GM08714 (cell line): Measurements from ENCODE around the gene RYR1.

Experiments used
- H3K4me3 ChIP-seq: fragments of 200-500 bp; sonication (Bioruptor generic); 2 replicates; pipeline ENCODE4 v1.5.1; 2014; ENCODE audit warnings: mild to moderate bottlenecking, low read length, inconsistent platforms
- ZNF274 ChIP-seq: IDR thresholded peaks from 2 replicates; pipeline ENCODE4 v1.6.1; 2012; ENCODE audit warnings: mild to moderate bottlenecking, low read depth, low read length

RYR1 gene

DNA sequence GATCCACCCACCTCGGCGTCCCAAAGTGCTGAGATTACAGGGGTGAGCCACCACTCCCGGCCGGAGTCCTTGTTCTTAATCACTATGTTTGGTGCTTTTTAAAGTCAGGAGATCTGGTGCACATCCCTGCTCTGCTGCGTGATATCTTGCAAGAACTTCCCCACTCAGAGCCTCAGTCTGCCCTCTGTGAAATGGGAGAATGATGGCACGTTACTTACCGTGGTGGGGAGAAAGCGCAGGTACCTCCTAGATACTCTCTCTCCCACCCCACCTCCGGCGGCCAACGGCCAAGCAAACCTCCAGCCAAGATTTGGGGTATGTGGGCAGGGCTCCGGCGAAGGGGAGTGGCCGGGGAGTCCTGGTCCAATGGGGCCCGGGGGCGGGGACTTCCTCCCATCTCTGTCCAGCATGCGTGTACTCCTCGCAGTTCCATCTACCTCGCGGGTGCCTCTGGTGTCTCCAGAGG lies at the start of gene RYR1:
Gene RYR1, plus strand, starts transcription at position 424 of the 466 bp plus-strand sequence. CDS start 139 bp downstream, outside the sequence.
- H3K4me3 ChIP-seq = no peak within 1 kb of the TSS
- no peak for TF ChIP-seq ZNF274

DNA sequence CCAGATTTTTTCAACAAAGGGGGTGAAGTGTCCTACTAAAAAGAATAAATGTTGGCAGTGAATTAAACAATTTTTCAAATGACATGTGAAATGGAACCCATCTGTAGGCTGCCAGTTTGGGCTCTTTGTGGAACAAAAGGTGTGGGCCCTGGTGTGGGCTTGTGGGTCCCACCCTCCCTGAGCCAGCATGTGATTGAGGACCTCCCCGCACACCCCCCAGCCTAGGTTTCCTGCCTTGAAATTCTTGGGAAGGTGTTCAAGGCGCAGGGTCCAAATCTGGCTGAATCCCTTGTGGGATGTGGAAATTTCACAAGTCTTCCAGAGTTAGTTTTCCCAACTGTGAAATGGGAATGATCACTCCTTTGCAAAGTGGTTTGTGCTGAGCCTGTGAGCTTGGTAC lies 49.7 kb upstream of the RYR1 start:
- TF ChIP-seq ZNF274 = no peak
- H3K4me3 ChIP-seq = no peak overlapping the region

DNA sequence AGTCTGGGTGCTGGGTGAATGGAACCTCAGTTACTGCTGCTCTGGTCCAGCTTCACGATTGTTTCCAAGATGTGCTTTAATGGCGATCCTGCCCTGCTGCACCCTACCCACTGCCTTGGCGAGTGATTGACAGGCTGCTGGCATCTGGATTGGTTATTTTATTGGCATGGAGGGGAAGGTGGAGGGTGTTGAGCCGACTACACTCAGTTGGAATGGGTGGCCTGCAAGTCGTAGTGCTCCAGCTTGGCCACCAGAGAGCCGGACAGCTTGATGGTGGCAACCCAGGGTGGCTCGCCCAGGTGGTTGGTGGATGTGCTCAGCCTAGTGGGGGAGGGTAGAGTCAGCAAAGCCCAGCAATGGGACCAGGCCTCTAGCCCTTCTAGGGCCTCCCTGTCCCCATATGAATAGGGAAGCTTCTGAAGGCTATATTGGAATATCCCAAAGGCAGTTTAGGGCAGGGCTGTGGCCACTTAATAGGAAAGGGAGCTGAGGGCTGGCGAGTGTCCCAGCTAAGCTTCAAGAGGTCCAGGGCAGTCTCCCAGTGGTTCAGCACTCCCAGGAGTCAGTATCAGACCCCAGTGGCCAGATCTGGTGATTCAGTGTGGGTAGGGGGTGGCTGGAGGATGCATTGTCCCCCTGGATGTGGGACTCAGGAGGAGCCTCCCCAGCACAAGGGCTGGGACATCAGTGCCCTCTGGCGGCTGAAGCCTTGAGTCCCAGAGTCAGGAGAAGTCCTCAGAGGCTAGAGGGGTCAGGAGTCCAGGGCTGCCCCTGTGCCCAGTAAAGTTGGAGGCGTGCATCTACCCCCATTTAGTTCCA lies 49.1 kb upstream of the RYR1 start:
- no peak for TF ChIP-seq ZNF274
- no peak overlapping the region for H3K4me3 ChIP-seq

DNA sequence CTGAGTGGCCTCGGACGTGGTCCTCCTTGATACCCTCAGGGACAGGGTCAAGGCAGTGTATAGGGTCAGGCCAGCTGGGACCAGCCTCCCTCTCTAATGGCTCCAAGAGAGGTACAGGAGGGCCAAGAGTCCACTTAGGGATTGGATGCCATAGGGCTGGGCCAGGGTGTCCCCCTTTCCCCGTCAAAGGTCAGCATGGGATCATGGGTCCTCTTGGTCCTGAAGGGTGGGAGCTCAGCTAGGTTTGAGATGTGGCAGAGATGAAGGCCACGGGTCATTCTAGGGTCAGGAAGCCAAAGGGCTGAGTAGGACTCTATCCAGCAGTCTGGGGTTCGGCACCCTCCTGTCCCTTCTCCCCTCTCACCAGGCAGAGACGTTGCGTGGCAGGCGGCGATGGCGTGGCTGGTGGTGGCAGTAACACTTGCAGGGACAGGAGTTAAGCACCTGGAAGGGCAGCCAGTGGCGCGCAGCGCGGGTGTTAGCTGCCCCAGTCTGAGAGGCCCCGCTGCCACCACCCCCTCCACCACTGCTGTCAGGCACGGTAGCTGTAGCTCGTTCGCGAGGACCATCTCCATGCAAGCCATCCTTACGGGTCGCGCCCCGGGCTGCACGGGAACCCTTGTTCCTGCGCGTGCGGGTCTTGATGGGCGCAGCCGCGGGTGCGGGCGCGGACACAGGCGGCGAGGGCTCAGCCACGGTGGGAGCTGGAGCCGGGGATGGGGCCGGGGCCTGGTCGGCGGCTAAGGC lies 48.3 kb upstream of the RYR1 start:
- TF ChIP-seq ZNF274 = no peak
- no peak overlapping the region for H3K4me3 ChIP-seq

DNA sequence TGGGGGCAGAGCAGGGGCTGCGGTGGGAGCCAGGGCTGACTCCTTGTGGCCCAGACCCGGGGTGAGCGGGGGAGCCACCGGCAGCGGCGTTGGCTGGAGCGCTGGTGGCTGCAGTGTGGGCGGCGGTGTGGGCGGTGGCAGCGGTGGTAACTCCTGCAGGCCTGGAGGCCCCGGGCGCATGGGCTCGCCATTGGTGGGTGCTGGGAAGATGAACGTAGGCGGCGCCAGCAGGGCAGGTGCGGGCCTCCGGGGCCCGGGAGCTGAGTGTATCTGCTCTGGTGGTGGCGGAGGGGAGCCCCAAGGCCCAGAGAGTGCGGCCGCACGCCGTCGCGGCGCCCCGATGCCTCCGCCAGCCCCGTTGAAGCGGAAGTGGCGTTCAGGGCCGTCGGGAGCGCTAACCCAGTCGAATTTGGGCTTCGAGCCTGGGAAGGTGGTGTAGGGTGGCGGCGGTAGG lies 47.7 kb upstream of the RYR1 start:
- no peak overlapping the region for H3K4me3 ChIP-seq
- TF ChIP-seq ZNF274 = no peak

DNA sequence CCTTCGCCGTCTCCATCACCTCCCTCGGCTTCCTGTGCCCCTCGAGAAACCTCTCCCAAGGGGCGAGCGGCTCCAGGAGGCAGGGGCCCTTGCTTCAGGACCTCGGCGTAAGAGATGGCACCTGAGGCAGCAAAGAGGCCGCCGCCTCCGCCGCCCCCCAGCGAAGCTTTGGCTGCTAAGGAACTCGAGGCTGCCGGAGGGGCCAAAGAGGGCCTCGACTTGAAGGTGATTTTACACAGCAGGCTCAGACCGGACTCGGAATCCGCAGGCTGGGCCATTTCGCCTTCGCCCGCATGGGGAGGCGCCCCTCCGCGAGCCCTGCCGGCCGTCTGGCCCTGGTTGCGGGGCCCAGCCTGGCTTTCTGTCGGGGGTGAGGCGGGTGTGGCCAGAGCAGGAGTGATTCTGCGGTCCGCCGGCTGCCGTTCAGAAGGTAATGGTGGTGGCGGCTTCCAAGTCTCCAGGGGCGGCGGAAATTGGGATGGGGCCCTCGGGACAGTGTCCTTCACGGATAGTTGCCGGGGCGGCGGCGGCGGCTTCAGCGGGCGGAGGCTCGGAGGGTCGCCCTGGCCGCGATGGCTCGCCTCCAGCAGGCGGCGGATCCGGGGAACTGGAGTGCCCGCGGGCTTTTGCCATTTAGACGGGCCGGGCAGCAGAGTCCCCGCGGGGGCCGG lies 47.1 kb upstream of the RYR1 start:
- no peak overlapping the region for H3K4me3 ChIP-seq
- TF ChIP-seq ZNF274 = no peak

DNA sequence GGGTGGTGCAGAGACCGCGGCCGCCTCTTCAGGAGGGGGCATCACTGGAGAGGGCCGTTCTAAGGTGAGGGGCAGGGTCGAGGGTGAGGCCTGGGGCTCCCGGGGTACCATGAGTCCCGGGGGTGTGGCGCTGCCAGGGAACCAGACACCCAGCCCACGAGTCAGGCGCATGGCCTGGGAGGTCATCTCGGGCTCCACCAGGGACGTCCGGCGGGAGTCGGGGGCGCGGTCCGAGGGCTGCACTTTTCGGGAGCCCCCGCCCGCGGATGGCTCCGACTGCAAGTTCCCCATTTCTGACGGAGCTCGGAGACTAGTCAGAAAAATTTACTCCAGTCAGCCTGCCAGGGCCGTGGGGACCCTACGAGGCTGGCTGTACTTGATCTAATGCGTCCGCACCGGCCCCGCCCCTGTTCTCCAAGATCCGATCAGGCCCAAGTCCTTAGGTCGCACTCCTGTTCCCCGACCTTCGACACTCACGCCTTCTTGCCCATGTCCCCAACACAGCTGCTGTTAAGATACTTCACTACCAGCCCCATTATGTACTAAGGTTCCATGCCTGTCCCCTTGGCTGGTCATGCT lies 46.4 kb upstream of the RYR1 start:
- TF ChIP-seq ZNF274 = no peak
- H3K4me3 ChIP-seq = peak overlapping the region; percentile 53; the same call in 1 of the 2 replicates

DNA sequence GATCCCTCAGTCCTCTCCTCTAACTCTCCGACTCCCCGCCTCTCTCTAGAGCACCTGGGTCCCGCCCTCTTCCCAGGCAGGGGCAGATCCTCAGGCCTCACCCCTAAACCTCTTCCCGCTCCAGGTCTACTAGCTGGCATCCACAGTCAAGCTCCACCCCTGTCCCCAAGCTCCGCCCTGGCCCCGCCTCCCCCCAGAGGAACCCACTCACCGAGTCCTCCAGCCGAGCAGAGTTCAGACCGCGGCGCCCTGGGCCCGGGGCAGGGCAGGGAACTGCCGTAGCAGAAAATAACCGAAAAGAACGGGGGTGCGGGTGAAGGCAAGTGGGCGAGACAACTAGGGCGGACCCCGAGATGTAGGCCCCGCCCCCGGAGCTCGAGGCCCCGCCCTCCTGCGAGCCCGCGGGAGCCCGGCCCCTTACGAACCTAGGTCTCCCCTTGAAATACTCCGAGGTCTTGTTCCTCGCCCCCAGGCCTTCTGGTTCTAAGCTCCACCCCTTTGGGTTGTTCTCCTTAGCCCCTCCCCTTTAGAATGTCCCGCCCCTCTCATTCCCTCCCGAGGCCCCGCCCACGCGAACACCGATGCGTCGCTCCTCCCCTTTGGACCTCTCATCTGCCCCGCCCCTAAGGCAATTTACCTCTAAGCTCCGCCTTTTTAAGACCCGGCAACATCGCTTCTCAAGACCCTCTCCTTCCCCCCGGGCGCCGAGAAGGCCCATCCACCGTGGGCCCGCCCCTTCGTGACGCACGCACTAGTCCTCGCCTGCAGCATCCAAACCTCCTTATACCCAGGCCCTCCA lies 45.7 kb upstream of the RYR1 start, which contains the start of gene GGN:
Gene GGN, minus strand, starts transcription at position 485 of the 799 bp plus-strand sequence. CDS start 773 bp downstream, outside the sequence.
- peak within 1 kb of the TSS; percentile 53 for H3K4me3 ChIP-seq
- TF ChIP-seq ZNF274 = no peak

DNA sequence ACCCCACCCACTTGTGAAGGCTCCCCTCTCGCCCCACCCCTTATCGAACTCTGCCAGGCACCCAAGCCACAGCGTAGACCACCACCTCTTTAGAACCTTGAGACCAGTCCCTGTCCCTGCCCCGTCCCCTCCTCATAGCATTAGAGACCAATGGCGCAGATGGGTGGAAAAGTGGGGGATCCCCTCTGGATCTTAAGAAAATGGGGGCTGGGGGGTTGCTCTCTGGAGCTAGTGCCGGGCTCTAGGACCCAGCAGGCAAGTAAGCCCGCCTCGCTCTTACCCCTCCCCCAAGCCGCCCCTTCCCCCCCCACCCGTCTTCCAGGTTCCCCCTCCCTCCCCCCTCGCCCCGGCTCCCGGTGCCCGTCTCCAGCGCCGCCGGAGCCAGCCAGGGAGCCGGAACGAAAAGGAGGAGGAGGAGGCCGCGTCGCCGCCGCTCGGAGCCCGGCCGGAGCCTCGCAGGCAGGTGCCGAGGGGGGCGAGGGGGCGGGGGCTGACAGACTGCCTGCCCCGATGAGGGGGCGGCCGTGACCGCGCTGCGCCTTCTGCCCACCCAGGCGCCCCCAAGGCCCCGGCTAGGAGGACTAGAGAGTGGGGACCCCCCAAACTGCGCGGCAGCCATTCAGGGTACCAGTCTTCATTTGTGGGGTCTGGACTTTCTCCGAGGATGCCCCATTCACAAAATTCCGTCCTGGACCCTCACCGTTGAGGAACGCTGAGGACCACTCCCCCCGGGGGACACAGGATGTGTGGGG lies 45.0 kb upstream of the RYR1 start, which contains the start of gene SPRED3:
Gene SPRED3, plus strand, starts transcription at position 349 of the 752 bp plus-strand sequence. CDS start 1,606 bp downstream, outside the sequence.
- peak within 1 kb of the TSS; percentile 53 for H3K4me3 ChIP-seq
- TF ChIP-seq ZNF274 = no peak

DNA sequence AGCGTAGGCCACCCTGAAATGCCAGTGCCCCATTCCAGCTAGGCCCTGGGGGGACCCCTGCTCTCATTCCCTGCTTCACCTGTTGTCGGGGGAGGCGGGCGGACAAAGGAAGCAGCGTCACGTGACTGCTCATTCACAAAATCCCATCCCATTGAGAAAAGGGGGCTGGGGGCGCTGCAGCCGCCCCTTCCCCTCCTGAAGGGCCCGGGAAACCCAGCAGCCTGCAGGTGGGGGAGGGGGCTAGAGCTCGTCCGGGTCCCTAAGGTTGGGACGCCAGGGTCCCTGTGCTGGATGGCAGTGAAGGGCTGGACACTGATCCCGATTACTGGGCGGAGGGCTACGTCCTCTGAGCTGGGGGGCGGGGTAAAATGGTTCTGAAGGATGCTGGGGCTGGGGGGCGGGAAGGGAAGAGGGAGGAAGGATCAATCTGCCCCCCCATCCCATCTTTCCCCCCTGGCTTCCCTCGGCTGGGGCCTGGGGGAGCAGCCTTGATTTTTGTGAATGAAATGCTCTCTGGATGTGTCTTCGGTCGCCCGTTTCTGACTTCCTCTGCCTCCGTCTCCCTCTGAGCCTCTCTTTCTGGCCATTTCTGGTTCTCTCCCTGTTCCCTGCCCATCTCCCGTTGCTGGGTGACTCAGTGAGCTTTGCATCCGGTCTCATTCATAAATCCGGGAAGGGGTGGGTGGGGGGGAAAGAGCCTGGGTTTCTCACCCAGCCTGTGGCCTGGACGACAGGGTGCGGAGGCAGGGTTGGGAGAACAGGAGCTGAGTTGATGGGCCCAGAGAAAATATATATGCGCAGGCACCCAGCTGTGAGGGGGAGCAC lies 44.2 kb upstream of the RYR1 start:
- no peak for TF ChIP-seq ZNF274
- H3K4me3 ChIP-seq = peak overlapping the region; percentile 7; the same call in 1 of the 2 replicates
